Activated CD4-positive, alpha-beta T cell treated with anti-CD3 and anti-CD28 coated beads, Interleukin-2, amount 50 U/mL, for 1 hour (primary cell): ENCODE results near the gene SUPT16H.
"Not testable (repeated sequence)": the region's sequence is repeated elsewhere in the genome, so short reads cannot be mapped to it uniquely, and the experiment has no call there.

ENCODE experiments used
- DNase-seq: peaks from one replicate; pipeline ENCODE4 v3.0.0-alpha.2; 2020

SUPT16H gene

GRCh38 chr14:21383848-21384493 lies at the start of gene SUPT16H:
TSS of gene SUPT16H (minus strand) at chr14:21384019. CDS start at chr14:21383927, 92 bp downstream.
- DNase-seq, result peak; percentile 93

- no peak for DNase-seq
These were observed 47.3 kb upstream of the SUPT16H start for GRCh38 chr14:21431126-21431525.

- no peak for DNase-seq
These were observed 45.1 kb upstream of the SUPT16H start for GRCh38 chr14:21428930-21429329.

- no peak for DNase-seq
These were observed 42.9 kb upstream of the SUPT16H start for GRCh38 chr14:21426692-21427091.

- no peak for DNase-seq
These were observed 35.7 kb upstream of the SUPT16H start for GRCh38 chr14:21419528-21419927.

GRCh38 chr14:21415329-21415728 lies 31.5 kb upstream of the SUPT16H start:
- no peak for DNase-seq

- no peak for DNase-seq
These were observed 30.4 kb upstream of the SUPT16H start for GRCh38 chr14:21414137-21414631.

- DNase-seq, result no peak
These were observed 24.3 kb upstream of the SUPT16H start for GRCh38 chr14:21408147-21408546.

GRCh38 chr14:21406213-21406612 lies 22.4 kb upstream of the SUPT16H start:
- DNase-seq, result no peak

GRCh38 chr14:21405097-21405496 lies 21.3 kb upstream of the SUPT16H start:
- no peak for DNase-seq

GRCh38 chr14:21399311-21399870 lies 15.6 kb upstream of the SUPT16H start:
- no peak for DNase-seq

- DNase-seq, result no peak
These were observed 15.1 kb upstream of the SUPT16H start for GRCh38 chr14:21398901-21399300.

GRCh38 chr14:21395450-21395849 lies 11.6 kb upstream of the SUPT16H start:
- no peak for DNase-seq

GRCh38 chr14:21385188-21385904 lies 1.5 kb upstream of the SUPT16H start:
- no peak for DNase-seq

- no peak for DNase-seq
These were observed 654 bp upstream of the SUPT16H start for GRCh38 chr14:21384494-21384851.

- DNase-seq, result peak; percentile 24
These were observed 652 bp downstream of the SUPT16H start for GRCh38 chr14:21382886-21383847.

- no peak for DNase-seq
These were observed 1.7 kb downstream of the SUPT16H start for GRCh38 chr14:21382095-21382494.

- DNase-seq, result no peak
These were observed 4.5 kb downstream of the SUPT16H start for GRCh38 chr14:21379338-21379737.

GRCh38 chr14:21373980-21374379 lies 9.8 kb downstream of the SUPT16H start:
- DNase-seq, result no peak

- DNase-seq, result not testable (repeated sequence)
These were observed 11.0 kb downstream of the SUPT16H start for GRCh38 chr14:21372814-21373213.

GRCh38 chr14:21369949-21370679 lies 13.7 kb downstream of the SUPT16H start:
- no peak for DNase-seq

GRCh38 chr14:21367582-21368144 lies 16.2 kb downstream of the SUPT16H start:
- no peak for DNase-seq
